ENCODE data around the gene CHST3.

GRCh38 chr10:71940752-71941151 is 23.4 kb upstream of the CHST3 start:
- TF ChIP-seq CTCF (optimal IDR thresholded peaks at IDR 0.05 in 1 of 3, IDR thresholded peaks at IDR 0.05 in 1 of 3, conservative IDR thresholded peaks at IDR 0.05 in 1 of 3; ENCODE audit: extremely low read depth in 1 of 3, insufficient read depth in 2 of 3, low read length in 3 of 3) = no peak
- TF ChIP-seq EZH2 (IDR thresholded peaks at IDR 0.05; ENCODE audit: low read length) = no peak

Measured in keratinocyte (primary cell).